H1 (cell line): ENCODE measurements around the gene CALY. TPM values are rescaled to one million over a fixed set of nuclear protein-coding genes. Genes with fewer than 3 reads are reported as not detected.

ENCODE experiments used
- GABPA ChIP-seq: IDR thresholded peaks from 2 replicates; pipeline ENCODE4 v1.6.1; 2011; ENCODE audit warnings: mild to moderate bottlenecking, low read length, moderate library complexity, borderline replicate concordance; ENCODE audit not compliant: insufficient read depth
- KDM4A ChIP-seq: IDR thresholded peaks from one replicate; pipeline ENCODE4 v1.7.1; 2012; ENCODE audit warnings: low read depth, mild to moderate bottlenecking, moderate library complexity, low read length, inconsistent platforms; ENCODE audit not compliant: severe bottlenecking
- polyA plus RNA-seq, 7 experiments: library from polyadenylated mRNA; depleted of rRNA in 3 of 7; stranded (reverse) in 5 of 7; unstranded in 2 of 7; fragments of >200 nt in 5 of 7; fragments of 200-250 nt in 2 of 7; gene quantifications; 1 replicate in 5 of 7; 2 replicates in 1 of 7; 4 replicates in 1 of 7; pipeline versions ENCODE4 v1.2.1 to v1.2.3, GENCODE V29; 2011 to 2013; ENCODE audit warnings: missing spikeins in 2 of 7, mixed read lengths in 2 of 7
- total RNA-seq: library from RNA; stranded (reverse); fragmentation: NEBNext Ultra II Directional; extraction: Animal tissue kit (Norgen Biotek cat#: 25700); gene quantifications from 2 replicates; pipeline ENCODE4 v1.2.1, GENCODE V29; 2021
- TF ChIP-seq, protein P1 (sequence below): IDR thresholded peaks from 2 replicates; pipeline ENCODE4 v1.6.1; 2012; ENCODE audit warnings: inconsistent platforms

Gene CALY
- total and polyA plus RNA-seq, 2 of the 8 experiments (the other 6 are each of a cell fraction or from before 2014, with no cell fraction given): 1.3 to 1.5 TPM

DNA sequence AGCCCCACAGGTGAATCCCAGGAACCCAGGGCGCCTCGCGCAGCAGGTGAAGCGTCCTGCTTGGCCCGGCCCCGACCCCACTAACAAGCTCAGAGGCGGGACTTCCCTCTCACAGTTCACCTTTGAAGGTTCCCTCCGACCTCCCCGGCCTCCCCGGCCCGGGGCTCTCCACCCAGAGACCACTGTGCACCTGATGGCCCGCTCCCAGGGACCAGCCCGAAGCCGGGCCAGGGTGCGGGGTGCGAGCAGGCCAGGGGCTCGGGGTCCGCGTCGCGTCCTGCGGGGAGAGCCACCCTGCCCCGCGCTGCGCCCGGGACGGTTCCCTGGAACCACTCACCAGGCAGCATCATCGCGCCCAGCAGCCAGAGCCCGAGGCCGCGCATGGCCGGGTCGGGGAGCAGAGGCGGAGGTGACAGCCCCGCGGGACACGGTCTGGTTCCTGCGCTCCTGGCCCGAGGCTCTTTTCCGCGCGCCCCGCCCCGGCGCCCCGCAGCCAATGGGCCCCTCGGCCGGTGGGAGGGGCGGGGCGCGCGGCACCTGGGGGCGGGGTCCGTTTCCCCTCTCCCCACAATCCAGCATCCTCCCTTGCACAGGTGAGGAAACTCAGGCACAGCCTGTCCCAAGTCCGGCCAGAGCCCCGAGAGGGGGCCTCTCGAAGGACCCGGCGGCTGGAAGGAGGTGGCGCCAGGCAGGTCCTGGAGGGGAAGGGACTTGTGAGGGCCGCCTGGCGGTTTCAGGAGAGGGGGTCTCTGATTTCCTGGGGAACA is 60.1 kb downstream of the CALY start, which contains the start of gene ADAM8 (continued):
- peak; percentile 62 for TF ChIP-seq KDM4A
- TF ChIP-seq GABPA: 0 out of 2 replicates have a peak, but pooled peaks have one; percentile 37
- TF ChIP-seq, protein P1, sequence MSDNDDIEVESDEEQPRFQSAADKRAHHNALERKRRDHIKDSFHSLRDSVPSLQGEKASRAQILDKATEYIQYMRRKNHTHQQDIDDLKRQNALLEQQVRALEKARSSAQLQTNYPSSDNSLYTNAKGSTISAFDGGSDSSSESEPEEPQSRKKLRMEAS: peak; percentile 43; the same call in 1 of the 2 replicates
